ENCODE results near the gene PADI4. TPM values are rescaled to one million over a fixed set of nuclear protein-coding genes. Genes with fewer than 3 reads are reported as not detected.

Gene PADI4
- total and polyA plus RNA-seq, 4 donors, result 0.32 to 6.1 (median 0.90) TPM

DNA sequence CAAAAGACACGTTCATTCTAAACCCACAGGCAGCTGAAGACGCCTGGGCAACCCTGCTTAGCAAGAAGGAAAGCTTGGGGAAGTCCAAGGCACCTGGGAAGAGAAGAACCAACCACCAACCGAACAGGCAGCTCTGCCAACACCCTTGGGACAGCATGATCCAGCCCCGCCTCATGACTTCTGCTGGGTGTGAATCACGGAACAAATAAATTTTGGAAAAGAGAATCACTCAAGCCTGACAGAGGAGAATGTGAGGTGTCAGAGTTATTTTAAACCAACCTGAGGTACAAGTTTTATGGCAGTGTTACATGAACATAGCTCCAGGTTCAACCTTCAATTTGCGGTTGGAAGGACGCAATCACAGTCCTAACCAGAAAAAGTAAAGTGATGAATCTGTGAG is 10.0 kb upstream of the PADI4 start:
- H3K36me3 ChIP-seq (ENCODE audit: control insufficient read depth in 4 of 4, insufficient read depth in 3 of 4, low read depth in 1 of 4, low read length in 3 of 4), result no peaks in the 10 kb centered on the region
- no peak for DNase-seq (ENCODE audit: low spot score)
- TF ChIP-seq TAF1 (conservative IDR thresholded peaks at IDR 0.05), result no peak
- TF ChIP-seq, protein P1, sequence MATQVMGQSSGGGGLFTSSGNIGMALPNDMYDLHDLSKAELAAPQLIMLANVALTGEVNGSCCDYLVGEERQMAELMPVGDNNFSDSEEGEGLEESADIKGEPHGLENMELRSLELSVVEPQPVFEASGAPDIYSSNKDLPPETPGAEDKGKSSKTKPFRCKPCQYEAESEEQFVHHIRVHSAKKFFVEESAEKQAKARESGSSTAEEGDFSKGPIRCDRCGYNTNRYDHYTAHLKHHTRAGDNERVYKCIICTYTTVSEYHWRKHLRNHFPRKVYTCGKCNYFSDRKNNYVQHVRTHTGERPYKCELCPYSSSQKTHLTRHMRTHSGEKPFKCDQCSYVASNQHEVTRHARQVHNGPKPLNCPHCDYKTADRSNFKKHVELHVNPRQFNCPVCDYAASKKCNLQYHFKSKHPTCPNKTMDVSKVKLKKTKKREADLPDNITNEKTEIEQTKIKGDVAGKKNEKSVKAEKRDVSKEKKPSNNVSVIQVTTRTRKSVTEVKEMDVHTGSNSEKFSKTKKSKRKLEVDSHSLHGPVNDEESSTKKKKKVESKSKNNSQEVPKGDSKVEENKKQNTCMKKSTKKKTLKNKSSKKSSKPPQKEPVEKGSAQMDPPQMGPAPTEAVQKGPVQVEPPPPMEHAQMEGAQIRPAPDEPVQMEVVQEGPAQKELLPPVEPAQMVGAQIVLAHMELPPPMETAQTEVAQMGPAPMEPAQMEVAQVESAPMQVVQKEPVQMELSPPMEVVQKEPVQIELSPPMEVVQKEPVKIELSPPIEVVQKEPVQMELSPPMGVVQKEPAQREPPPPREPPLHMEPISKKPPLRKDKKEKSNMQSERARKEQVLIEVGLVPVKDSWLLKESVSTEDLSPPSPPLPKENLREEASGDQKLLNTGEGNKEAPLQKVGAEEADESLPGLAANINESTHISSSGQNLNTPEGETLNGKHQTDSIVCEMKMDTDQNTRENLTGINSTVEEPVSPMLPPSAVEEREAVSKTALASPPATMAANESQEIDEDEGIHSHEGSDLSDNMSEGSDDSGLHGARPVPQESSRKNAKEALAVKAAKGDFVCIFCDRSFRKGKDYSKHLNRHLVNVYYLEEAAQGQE (IDR thresholded peaks at IDR 0.05), result no peak
- no peak for TF ChIP-seq JUND (IDR thresholded peaks at IDR 0.05)
- TF ChIP-seq, protein P2, sequence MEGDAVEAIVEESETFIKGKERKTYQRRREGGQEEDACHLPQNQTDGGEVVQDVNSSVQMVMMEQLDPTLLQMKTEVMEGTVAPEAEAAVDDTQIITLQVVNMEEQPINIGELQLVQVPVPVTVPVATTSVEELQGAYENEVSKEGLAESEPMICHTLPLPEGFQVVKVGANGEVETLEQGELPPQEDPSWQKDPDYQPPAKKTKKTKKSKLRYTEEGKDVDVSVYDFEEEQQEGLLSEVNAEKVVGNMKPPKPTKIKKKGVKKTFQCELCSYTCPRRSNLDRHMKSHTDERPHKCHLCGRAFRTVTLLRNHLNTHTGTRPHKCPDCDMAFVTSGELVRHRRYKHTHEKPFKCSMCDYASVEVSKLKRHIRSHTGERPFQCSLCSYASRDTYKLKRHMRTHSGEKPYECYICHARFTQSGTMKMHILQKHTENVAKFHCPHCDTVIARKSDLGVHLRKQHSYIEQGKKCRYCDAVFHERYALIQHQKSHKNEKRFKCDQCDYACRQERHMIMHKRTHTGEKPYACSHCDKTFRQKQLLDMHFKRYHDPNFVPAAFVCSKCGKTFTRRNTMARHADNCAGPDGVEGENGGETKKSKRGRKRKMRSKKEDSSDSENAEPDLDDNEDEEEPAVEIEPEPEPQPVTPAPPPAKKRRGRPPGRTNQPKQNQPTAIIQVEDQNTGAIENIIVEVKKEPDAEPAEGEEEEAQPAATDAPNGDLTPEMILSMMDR (IDR thresholded peaks at IDR 0.05; ENCODE audit: low read depth, low read length, missing input control), result no peak
- no peak for TF ChIP-seq RAD21 (IDR thresholded peaks at IDR 0.05)
- no peak for TF ChIP-seq FOXA1 (IDR thresholded peaks at IDR 0.05)
- TF ChIP-seq, protein P3, sequence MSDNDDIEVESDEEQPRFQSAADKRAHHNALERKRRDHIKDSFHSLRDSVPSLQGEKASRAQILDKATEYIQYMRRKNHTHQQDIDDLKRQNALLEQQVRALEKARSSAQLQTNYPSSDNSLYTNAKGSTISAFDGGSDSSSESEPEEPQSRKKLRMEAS (IDR thresholded peaks at IDR 0.05), result no peak
- no peak for TF ChIP-seq NR2F2 (IDR thresholded peaks at IDR 0.05)
- no peak for TF ChIP-seq FOXA2 (IDR thresholded peaks at IDR 0.05)
- TF ChIP-seq GABPA (IDR thresholded peaks at IDR 0.05 in 1 of 2, conservative IDR thresholded peaks at IDR 0.05 in 1 of 2), result no peak
- peaks cover 0 to 3% (median 0%) of the 10 kb centered on the region in 4 donors for H3K9me3 ChIP-seq (ENCODE audit: control insufficient read depth in 4 of 4, low read length in 3 of 4)
- H3K4me1 ChIP-seq (ENCODE audit: control insufficient read depth in 4 of 4, insufficient read depth in 4 of 4, low read length in 3 of 4), result no peaks in the 10 kb centered on the region
- H3K4me3 ChIP-seq (ENCODE audit: low read depth in 1 of 3, low read length in 3 of 3), result no peak overlapping the region
- H3K27ac ChIP-seq (ENCODE audit: low read depth in 1 of 2, low read length in 2 of 2), result no peak overlapping the region
- H3K9ac ChIP-seq (ENCODE audit: low read depth in 1 of 2, low read length in 2 of 2), result no peak overlapping the region
- 67% methylated on average over 7 of the region's 7 CpGs for WGBS
- H3K27me3 ChIP-seq (ENCODE audit: control insufficient read depth in 4 of 4, insufficient read depth in 4 of 4, low read length in 3 of 4), result peaks cover 0 to 6% (median 0%) of the 10 kb centered on the region in 4 donors

DNA sequence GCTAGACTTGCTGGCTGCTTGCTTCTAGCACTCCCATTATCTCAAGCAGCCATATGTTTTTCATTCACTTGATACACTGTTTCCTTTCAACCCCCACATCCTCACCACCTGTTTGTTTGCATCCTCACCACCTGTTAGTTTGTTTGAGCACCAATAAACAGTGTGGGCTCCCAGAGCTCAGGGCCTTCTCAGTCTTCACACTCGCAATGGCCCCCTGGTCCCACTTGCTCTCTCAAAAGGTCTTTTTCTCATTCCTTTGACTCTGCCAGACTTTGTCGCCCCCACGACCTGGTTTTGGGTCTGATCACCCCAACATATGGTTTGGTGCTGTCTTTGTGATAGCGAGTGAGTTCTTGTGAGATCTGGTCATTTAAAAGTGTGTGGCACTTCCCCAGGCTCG is 6.2 kb upstream of the PADI4 start:
- WGBS, result 80% methylated on average over 5 of the region's 5 CpGs
- Histone ChIP-seq H3K4me3 (ENCODE audit: low read depth in 1 of 3, low read length in 3 of 3) (no peak overlapping the region), H3K9me3 (ENCODE audit: control insufficient read depth in 4 of 4, low read length in 3 of 4) (peaks cover 0 to 3% (median 0%) of the 10 kb centered on the region in 4 donors), H3K27me3 (ENCODE audit: control insufficient read depth in 4 of 4, insufficient read depth in 4 of 4, low read length in 3 of 4) (no peaks in the 10 kb centered on the region), H3K27ac (ENCODE audit: low read depth in 1 of 2, low read length in 2 of 2) (no peak overlapping the region), H3K36me3 (ENCODE audit: control insufficient read depth in 4 of 4, insufficient read depth in 3 of 4, low read depth in 1 of 4, low read length in 3 of 4) (no peaks in the 10 kb centered on the region), H3K9ac (ENCODE audit: low read depth in 1 of 2, low read length in 2 of 2) (no peak overlapping the region), H3K4me1 (ENCODE audit: control insufficient read depth in 4 of 4, insufficient read depth in 4 of 4, low read length in 3 of 4) (no peaks in the 10 kb centered on the region)
- no peak for DNase-seq (ENCODE audit: low spot score)
- TF ChIP-seq RXRA (IDR thresholded peaks at IDR 0.05), result no peak
- TF ChIP-seq YY1 (IDR thresholded peaks at IDR 0.05), result no peak
- TF ChIP-seq EGR1 (IDR thresholded peaks at IDR 0.05; ENCODE audit: low read depth in 2 of 2), result no peak
- TF ChIP-seq, protein P4, sequence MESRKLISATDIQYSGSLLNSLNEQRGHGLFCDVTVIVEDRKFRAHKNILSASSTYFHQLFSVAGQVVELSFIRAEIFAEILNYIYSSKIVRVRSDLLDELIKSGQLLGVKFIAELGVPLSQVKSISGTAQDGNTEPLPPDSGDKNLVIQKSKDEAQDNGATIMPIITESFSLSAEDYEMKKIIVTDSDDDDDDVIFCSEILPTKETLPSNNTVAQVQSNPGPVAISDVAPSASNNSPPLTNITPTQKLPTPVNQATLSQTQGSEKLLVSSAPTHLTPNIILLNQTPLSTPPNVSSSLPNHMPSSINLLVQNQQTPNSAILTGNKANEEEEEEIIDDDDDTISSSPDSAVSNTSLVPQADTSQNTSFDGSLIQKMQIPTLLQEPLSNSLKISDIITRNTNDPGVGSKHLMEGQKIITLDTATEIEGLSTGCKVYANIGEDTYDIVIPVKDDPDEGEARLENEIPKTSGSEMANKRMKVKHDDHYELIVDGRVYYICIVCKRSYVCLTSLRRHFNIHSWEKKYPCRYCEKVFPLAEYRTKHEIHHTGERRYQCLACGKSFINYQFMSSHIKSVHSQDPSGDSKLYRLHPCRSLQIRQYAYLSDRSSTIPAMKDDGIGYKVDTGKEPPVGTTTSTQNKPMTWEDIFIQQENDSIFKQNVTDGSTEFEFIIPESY (IDR thresholded peaks at IDR 0.05), result no peak
- TF ChIP-seq JUND (IDR thresholded peaks at IDR 0.05), result no peak
- TF ChIP-seq, protein P5, sequence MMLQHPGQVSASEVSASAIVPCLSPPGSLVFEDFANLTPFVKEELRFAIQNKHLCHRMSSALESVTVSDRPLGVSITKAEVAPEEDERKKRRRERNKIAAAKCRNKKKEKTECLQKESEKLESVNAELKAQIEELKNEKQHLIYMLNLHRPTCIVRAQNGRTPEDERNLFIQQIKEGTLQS (IDR thresholded peaks at IDR 0.05), result no peak
- no peak for TF ChIP-seq SP1 (IDR thresholded peaks at IDR 0.05)
- no peak for TF ChIP-seq RAD21 (IDR thresholded peaks at IDR 0.05)
- TF ChIP-seq TAF1 (conservative IDR thresholded peaks at IDR 0.05), result no peak
- TF ChIP-seq, protein P2 (IDR thresholded peaks at IDR 0.05; ENCODE audit: low read depth, low read length, missing input control), result no peak
- no peak for TF ChIP-seq HNF4A (conservative IDR thresholded peaks at IDR 0.05)
- TF ChIP-seq, protein P3 (IDR thresholded peaks at IDR 0.05), result no peak
- TF ChIP-seq NR2F2 (IDR thresholded peaks at IDR 0.05), result no peak
- no peak for TF ChIP-seq FOXA2 (IDR thresholded peaks at IDR 0.05)
- TF ChIP-seq, protein P1 (IDR thresholded peaks at IDR 0.05), result no peak
- no peak for TF ChIP-seq HNF4G (IDR thresholded peaks at IDR 0.05)
